ENCODE data around the gene CENPB. TPM values are rescaled to one million over a fixed set of nuclear protein-coding genes. Genes with fewer than 3 reads are reported as not detected.
A peak's percentile ranks its signal among the peaks of the same experiment; 100 is the strongest.

CENPB gene
- total and polyA plus RNA-seq, 8 donors = 24.5 to 130 (median 69.2) TPM

- no peak for TF ChIP-seq POLR2AphosphoS5 (IDR thresholded peaks at IDR 0.05)
- TF ChIP-seq CTCF (IDR thresholded peaks at IDR 0.05) = no peak
- TF ChIP-seq POLR2A (IDR thresholded peaks at IDR 0.05) = no peak
- TF ChIP-seq EP300 (IDR thresholded peaks at IDR 0.05) = no peak
- 73 to 100% (median 83%) methylated on average over 3 to 5 of the region's 5 CpGs for WGBS, 5 donors
- H3K27ac ChIP-seq = peak overlapping the region in 1 of 5 donors; percentile 11
- H3K4me3 ChIP-seq = no peak overlapping the region
- no peaks in the 10 kb centered on the region for H3K9me3 ChIP-seq
- peaks cover 0 to 5% (median 5%) of the 10 kb centered on the region in 3 donors for H3K27me3 ChIP-seq
- no peak for DNase-seq
- peaks cover 8 to 52% (median 20%) of the 10 kb centered on the region in 4 donors for H3K4me1 ChIP-seq
- intact Hi-C loops (cut with DNase I; ENCODE audit: low total_unique reads) = loop anchor here (10.0 kb wide), 1 partner anchor 99 kb away; no protein-coding TSS in a partner anchor
- H3K36me3 ChIP-seq = peaks cover 12 to 69% (median 40%) of the 10 kb centered on the region in 4 donors
Measured at GRCh38 chr20:3755814-3756480, 30.6 kb downstream of the CENPB start.

GRCh38 chr20:3755269-3755668 is 31.3 kb downstream of the CENPB start:
- H3K9me3 ChIP-seq = no peaks in the 10 kb centered on the region
- peak in 1 of 2 donors; percentile 3 for DNase-seq
- WGBS, 5 donors = 83 to 93% (median 89%) methylated on average over 4 to 7 of the region's 7 CpGs
- peaks cover 16 to 74% (median 45%) of the 10 kb centered on the region in 4 donors for H3K36me3 ChIP-seq
- peaks cover 0 to 12% (median 5%) of the 10 kb centered on the region in 3 donors for H3K27me3 ChIP-seq
- intact Hi-C loops (cut with DNase I; ENCODE audit: low total_unique reads) = loop anchor here (10.0 kb wide), 1 partner anchor 100 kb away; no protein-coding TSS in a partner anchor
- no peak overlapping the region for H3K4me3 ChIP-seq
- peaks cover 8 to 48% (median 20%) of the 10 kb centered on the region in 4 donors for H3K4me1 ChIP-seq
- TF ChIP-seq POLR2A (IDR thresholded peaks at IDR 0.05) (no peak), CTCF (IDR thresholded peaks at IDR 0.05) (no peak), POLR2AphosphoS5 (IDR thresholded peaks at IDR 0.05) (no peak), EP300 (IDR thresholded peaks at IDR 0.05) (no peak)
- H3K27ac ChIP-seq = peak overlapping the region in 1 of 5 donors; percentile 11

GRCh38 chr20:3754276-3754630 is 32.3 kb downstream of the CENPB start:
- no peak for TF ChIP-seq CTCF (IDR thresholded peaks at IDR 0.05)
- no peak for TF ChIP-seq EP300 (IDR thresholded peaks at IDR 0.05)
- no peak for TF ChIP-seq POLR2AphosphoS5 (IDR thresholded peaks at IDR 0.05)
- no peak for TF ChIP-seq POLR2A (IDR thresholded peaks at IDR 0.05)
- Histone ChIP-seq H3K36me3 (peaks cover 16 to 78% (median 47%) of the 10 kb centered on the region in 4 donors), H3K27ac (peak overlapping the region in 1 of 5 donors; percentile 42), H3K4me3 (no peak overlapping the region), H3K9me3 (no peaks in the 10 kb centered on the region), H3K4me1 (peaks cover 16 to 49% (median 29%) of the 10 kb centered on the region in 4 donors), H3K27me3 (peaks cover 0 to 22% (median 13%) of the 10 kb centered on the region in 3 donors)
- intact Hi-C loops (cut with DNase I; ENCODE audit: low total_unique reads) = loop anchor here (10.0 kb wide), 1 partner anchor 101 kb away; no protein-coding TSS in a partner anchor
- DNase-seq = peak in 1 of 2 donors; percentile 4
- WGBS, 5 donors = 90 to 94% (median 93%) methylated on average over 10 to 16 of the region's 16 CpGs

GRCh38 chr20:3753501-3754275 is 32.9 kb downstream of the CENPB start:
- H3K27me3 ChIP-seq = peaks cover 0 to 22% (median 13%) of the 10 kb centered on the region in 3 donors
- no peaks in the 10 kb centered on the region for H3K9me3 ChIP-seq
- H3K4me1 ChIP-seq = peaks cover 16 to 50% (median 29%) of the 10 kb centered on the region in 4 donors
- no peak for TF ChIP-seq EP300 (IDR thresholded peaks at IDR 0.05)
- TF ChIP-seq POLR2AphosphoS5 (IDR thresholded peaks at IDR 0.05) = no peak
- TF ChIP-seq CTCF (IDR thresholded peaks at IDR 0.05) = no peak
- intact Hi-C loops (cut with DNase I; ENCODE audit: low total_unique reads) = loop anchor here (10.0 kb wide), 1 partner anchor 101 kb away; no protein-coding TSS in a partner anchor
- H3K4me3 ChIP-seq = no peak overlapping the region
- peak in 1 of 2 donors; percentile 20 for DNase-seq
- 80 to 92% (median 85%) methylated on average over 10 to 26 of the region's 26 CpGs for WGBS, 5 donors
- peaks cover 16 to 76% (median 44%) of the 10 kb centered on the region in 4 donors for H3K36me3 ChIP-seq
- peak overlapping the region in 1 of 5 donors; percentile 42 for H3K27ac ChIP-seq
